ENCODE measurements around the gene ARL1. TPM values are rescaled to one million over a fixed set of nuclear protein-coding genes. Genes with fewer than 3 reads are reported as not detected.
A peak's percentile ranks its signal among the peaks of the same experiment; 100 is the strongest.

Gene ARL1
- total and polyA plus RNA-seq, 2 of the 8 experiments (the other 6 are each of a cell fraction or from before 2014, with no cell fraction given), result 28.9 to 75.2 TPM

DNA sequence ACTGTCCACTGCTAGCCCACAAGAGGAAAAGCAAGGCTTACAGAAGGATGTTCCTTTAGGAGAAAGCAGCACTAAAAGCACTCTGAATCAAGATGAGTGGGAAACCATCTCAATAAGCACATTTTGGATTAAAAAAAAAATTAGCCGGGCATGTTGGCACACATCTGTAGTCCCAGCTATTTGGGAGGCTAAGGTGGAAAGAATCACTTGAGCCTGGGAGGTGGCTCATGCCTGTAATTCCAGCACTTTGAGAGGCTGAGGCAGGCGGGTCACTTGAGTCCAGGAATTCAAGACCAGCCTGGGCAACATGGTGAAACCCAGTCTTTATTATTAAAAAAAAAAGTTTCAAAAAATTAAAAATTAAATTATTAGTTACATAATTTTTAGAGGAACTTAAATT lies 17.0 kb upstream of the ARL1 start:
- ChIA-PET POLR2A (ENCODE audit: partially characterized antibody) (no interaction called here), CTCF (ENCODE audit: partially characterized antibody) (interaction anchor here (1.6 kb wide), 1 partner anchor 10 kb away, joined by 5 read pairs; no protein-coding TSS in a partner anchor)
- Histone ChIP-seq H2AFZ (ENCODE audit: low read length) (peak overlapping the region; percentile 53; the same call in 1 of the 2 replicates), H3K14ac (ENCODE audit: insufficient read length) (no peak overlapping the region), H3K79me1 (ENCODE audit: low read depth, low read length) (no peaks in the 10 kb centered on the region), H3K18ac (ENCODE audit: extremely low read depth, low read length) (no peak overlapping the region), H4K20me1 (replicated peaks in 1 of 2; ENCODE audit: control insufficient read depth in 1 of 2, insufficient read depth in 2 of 2, low read length in 2 of 2) (no peaks in the 10 kb centered on the region), H3K36me3 (ENCODE audit: control insufficient read depth in 2 of 4, insufficient read depth in 4 of 4, low read length in 3 of 4) (no peaks in the 10 kb centered on the region), H3K4me3 (ENCODE audit: extremely low read depth in 1 of 4, insufficient read depth in 2 of 4, low read depth in 3 of 4, low read length in 4 of 4) (no peak overlapping the region), H3K56ac (replicated peaks; ENCODE audit: insufficient read length, low read depth, low read length) (no peak overlapping the region), H3K4me1 (replicated peaks in 1 of 4; ENCODE audit: control insufficient read depth in 3 of 4, insufficient read depth in 4 of 4, low read length in 3 of 4) (no peaks in the 10 kb centered on the region), H3K23me2 (ENCODE audit: low read depth, low read length) (no peaks in the 10 kb centered on the region), H3K27ac (ENCODE audit: low read depth, low read length) (no peak overlapping the region), H2BK12ac (ENCODE audit: low read depth, low read length) (no peak overlapping the region), H4K8ac (ENCODE audit: extremely low read depth, insufficient read depth, low read length) (no peak overlapping the region), H3K9me3 (ENCODE audit: insufficient read depth in 2 of 2, low read depth in 1 of 2, low read length in 1 of 2) (no peaks in the 10 kb centered on the region), H4K5ac (ENCODE audit: insufficient read length, low read depth, low read length) (no peak overlapping the region), H2BK120ac (replicated peaks; ENCODE audit: low read depth, low read length) (no peak overlapping the region), H2BK20ac (ENCODE audit: low read length) (no peak overlapping the region), H3K4me2 (ENCODE audit: insufficient read depth in 1 of 2, low read depth in 2 of 2, low read length in 2 of 2) (no peak overlapping the region), H3K27me3 (replicated peaks in 1 of 4; ENCODE audit: control insufficient read depth in 3 of 4, extremely low read depth in 1 of 4, insufficient read depth in 3 of 4, low read length in 3 of 4) (no peaks in the 10 kb centered on the region), H4K91ac (replicated peaks; ENCODE audit: insufficient read length, low read length) (no peak overlapping the region), H3K4ac (replicated peaks; ENCODE audit: insufficient read length, low read depth, low read length) (no peak overlapping the region), H3K79me2 (ENCODE audit: control insufficient read depth in 1 of 2, insufficient read depth in 2 of 2, low read length in 2 of 2) (no peaks in the 10 kb centered on the region), H3K9ac (replicated peaks in 1 of 4; ENCODE audit: extremely low read depth in 1 of 4, low read depth in 3 of 4, low read length in 3 of 4) (no peak overlapping the region), H3K23ac (ENCODE audit: insufficient read length) (no peak overlapping the region), H2AK5ac (ENCODE audit: low read depth, low read length) (no peak overlapping the region), H2BK15ac (ENCODE audit: low read length) (no peak overlapping the region), H2BK5ac (ENCODE audit: low read depth, low read length) (no peak overlapping the region)
- WGBS, 2 experiments (ENCODE audit: extremely low coverage in 1 of 2, insufficient coverage in 1 of 2, insufficient read length in 1 of 2, insufficient replicate concordance in 2 of 2, low coverage in 1 of 2, low lambda C conversion rate in 2 of 2, missing lambda C conversion rate in 1 of 2), result 81% methylated on average over 2 of the region's 2 CpGs; no CpG with 5 or more reads in 1 of the 2 experiments
- DNase-seq (ENCODE audit: low read depth in 1 of 2, low spot score in 2 of 2), result no peak
- no peak for FAIRE-seq
- TF ChIP-seq YY1 (IDR thresholded peaks at IDR 0.05; ENCODE audit: low read depth, low read length) (no peak), JUN (IDR thresholded peaks at IDR 0.05; ENCODE audit: low read depth, low read length) (no peak), TBP (IDR thresholded peaks at IDR 0.05; ENCODE audit: low read depth, low read length) (no peak), JUND (IDR thresholded peaks at IDR 0.05; ENCODE audit: low read length) (no peak), TAF7 (optimal IDR thresholded peaks at IDR 0.05; ENCODE audit: borderline replicate concordance, low read depth, low read length) (no peak), CBX8 (IDR thresholded peaks at IDR 0.05; ENCODE audit: borderline replicate concordance, low read depth, low read length) (no peak), CEBPB (IDR thresholded peaks at IDR 0.05; ENCODE audit: low read depth, low read length) (no peak), CBX5 (IDR thresholded peaks at IDR 0.05; ENCODE audit: low read depth, low read length) (no peak), POU5F1 (IDR thresholded peaks at IDR 0.05; ENCODE audit: low read depth, low read length) (no peak), SP4 (IDR thresholded peaks at IDR 0.05; ENCODE audit: low read length) (no peak), NRF1 (IDR thresholded peaks at IDR 0.05; ENCODE audit: low read depth, low read length) (no peak), EP300 (IDR thresholded peaks at IDR 0.05; ENCODE audit: borderline replicate concordance in 1 of 2, low read depth in 2 of 2, low read length in 2 of 2) (no peak)
- TF ChIP-seq, protein P1, sequence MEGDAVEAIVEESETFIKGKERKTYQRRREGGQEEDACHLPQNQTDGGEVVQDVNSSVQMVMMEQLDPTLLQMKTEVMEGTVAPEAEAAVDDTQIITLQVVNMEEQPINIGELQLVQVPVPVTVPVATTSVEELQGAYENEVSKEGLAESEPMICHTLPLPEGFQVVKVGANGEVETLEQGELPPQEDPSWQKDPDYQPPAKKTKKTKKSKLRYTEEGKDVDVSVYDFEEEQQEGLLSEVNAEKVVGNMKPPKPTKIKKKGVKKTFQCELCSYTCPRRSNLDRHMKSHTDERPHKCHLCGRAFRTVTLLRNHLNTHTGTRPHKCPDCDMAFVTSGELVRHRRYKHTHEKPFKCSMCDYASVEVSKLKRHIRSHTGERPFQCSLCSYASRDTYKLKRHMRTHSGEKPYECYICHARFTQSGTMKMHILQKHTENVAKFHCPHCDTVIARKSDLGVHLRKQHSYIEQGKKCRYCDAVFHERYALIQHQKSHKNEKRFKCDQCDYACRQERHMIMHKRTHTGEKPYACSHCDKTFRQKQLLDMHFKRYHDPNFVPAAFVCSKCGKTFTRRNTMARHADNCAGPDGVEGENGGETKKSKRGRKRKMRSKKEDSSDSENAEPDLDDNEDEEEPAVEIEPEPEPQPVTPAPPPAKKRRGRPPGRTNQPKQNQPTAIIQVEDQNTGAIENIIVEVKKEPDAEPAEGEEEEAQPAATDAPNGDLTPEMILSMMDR (IDR thresholded peaks at IDR 0.05; ENCODE audit: control extremely low read depth in 1 of 3, insufficient read depth in 1 of 3, low read depth in 1 of 3, low read length in 3 of 3), result no peak
